ENCODE data around the gene PRIMPOL.

Gene PRIMPOL

DNA sequence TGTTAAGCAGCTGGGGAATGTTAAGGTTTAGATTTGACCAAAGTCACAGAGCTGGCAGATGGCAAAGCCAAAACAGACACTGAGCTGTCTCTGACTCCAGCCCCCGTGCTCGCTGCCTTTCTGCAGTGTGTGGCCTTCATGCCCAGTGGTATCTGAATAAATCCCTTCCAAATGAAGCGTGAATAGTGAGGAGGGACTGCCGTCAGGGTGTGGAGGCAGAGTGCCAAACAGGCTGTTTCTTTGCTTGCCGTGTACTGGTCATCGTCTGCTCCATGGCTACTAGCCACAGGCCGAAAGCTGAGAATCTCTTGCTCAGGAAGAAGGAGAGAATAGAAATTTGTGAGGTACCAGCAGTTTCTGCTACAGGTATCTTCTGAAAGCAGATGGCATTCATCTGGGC lies 19.7 kb downstream of the PRIMPOL start:
- no peak for DNase-seq

DNA sequence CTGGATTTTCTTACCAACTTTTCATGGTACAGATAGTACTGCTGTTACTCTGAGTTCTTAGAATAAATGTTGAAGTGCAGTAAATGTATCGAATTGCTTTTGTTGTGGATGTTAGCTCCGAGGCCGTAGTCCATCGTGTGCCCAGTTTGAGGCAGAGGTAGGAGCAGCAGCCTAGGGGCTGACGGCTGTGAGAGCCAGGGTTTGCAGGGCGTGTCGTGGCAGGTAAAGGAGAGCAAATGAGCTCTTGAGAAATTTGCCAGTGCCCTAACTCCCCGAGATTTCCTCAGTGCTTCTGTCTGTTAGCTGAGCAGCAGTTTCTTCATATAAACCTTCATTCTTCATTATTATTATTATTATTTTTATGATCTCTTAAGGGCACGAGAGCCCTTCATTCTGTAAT lies 21.6 kb downstream of the PRIMPOL start:
- DNase-seq, result no peak

DNA sequence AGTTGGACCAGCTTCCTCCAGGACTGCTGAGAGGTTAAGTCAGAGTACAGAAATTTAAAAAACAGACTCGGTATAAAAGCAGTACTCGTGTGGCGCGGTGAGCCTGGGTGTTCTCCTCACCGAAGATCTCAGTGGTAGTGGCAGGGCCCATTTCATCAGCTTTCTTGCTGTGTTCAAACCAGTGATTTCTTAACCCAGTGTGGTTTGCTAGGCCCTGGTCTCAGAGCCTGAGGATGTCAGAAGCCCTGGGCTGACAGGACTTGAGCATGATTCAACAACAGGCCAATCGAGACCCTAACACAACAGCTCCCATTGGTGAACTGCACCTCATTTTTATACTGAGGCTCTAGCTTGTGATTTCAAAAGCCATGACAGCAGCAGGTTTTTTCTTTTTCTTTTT lies 23.2 kb downstream of the PRIMPOL start:
- DNase-seq, result no peak

DNA sequence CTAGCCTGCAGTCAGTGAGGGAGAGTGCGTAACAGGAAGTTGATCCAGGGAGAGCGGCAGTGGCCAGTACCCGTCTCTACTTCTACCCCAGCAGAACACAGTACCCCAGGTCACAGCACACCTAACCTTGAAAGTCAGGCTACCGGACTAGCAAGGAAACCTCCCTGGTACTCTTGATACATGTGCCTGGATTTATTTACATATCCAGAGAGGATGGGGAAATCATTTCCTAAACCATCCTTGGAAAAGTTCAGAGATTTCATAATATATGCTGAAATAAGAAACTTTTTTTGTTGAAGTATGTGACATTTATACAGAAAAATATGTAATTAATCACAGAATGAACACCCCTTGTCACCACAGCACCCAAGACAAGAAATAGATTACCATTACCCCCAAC lies 24.5 kb downstream of the PRIMPOL start:
- no peak for DNase-seq

DNA sequence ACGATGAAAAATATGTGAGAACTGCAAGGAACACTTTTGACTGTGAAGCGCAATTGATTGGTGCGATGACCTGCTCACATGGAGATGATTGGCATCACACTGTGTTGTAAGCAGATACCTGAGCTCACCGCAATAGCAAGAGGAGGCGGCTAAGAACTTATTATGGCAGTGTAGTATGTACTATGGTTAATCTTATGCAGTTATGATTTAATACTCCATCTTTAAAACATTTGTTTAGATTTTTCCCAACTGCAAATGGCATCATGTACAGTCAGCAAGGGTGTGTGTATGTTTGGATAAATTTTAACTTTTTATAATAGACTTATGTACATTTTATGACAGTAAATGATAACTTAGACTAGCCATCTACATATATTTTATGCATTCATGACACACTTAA lies 25.5 kb downstream of the PRIMPOL start:
- DNase-seq, result no peak

DNA sequence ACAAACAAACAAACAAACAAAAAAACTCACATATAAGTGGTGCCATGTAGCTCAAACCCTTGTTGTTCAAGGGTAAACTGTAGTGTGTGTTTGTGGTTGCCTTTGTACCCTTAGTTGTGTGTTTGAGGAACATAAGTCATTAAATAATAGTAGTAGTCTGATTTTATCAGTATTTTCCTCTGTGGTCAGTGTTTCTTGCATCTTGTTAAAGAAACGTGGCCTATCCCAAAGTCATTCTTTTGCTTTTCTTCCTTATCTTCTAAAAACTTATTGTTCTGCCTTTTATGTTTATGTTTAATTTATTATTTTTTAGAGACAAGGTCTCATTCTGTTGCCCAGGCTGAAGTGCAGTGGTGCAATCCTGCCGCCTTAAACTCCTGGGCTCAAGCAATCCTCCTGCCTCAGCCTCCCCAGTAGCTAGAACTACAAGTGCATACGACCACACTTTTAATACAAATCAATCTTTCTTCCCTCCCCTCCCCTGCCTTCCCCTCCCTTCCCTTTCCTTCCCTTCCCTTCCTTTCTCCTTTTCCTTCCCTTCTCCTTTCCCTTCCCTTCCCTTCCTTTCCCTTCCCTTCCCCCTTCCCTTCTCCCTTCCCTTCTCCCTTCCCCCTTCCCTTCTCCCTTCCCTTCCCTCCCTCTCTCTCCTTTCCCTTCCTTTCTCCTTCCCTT lies 26.4 kb downstream of the PRIMPOL start:
- no peak for DNase-seq

DNA sequence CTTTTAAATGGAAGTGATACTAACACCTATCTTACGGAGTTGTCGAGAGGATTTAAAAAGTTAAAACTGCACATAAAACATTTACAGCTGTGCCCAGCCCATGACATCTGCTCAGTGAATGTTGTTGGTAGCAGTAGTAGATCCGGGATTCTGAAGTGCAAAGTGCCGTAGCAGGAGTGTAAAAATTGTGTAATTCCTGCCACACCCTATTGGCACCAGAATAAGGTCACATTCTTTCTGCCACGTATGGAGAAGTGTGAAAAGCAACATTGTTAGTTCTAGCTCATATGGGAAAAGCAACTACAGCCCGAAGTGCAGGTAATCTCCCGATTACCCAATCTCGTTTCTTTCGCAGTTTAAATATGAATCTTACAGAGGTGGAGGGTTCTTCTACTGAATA lies 31.2 kb downstream of the PRIMPOL start:
- DNase-seq, result no peak

DNA sequence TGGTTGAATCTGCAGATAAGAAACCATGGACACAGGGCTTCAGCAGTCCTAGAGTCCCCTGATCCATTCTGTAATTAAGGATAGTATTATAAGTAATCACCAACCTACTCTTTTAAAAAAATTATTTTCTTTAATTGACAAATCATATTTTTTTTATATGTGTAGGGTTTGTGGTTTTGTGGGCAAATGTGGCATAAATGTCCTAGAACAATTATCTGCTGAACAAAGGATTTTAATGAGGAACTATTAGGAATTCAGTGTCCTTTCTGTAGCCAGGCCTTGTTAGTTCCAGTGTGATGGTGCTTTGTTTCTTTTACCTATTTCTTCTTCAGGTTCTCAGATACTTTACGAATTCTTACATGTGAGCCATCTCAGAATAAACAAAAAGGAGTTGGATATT lies 32.4 kb downstream of the PRIMPOL start:
- DNase-seq, result no peak

DNA sequence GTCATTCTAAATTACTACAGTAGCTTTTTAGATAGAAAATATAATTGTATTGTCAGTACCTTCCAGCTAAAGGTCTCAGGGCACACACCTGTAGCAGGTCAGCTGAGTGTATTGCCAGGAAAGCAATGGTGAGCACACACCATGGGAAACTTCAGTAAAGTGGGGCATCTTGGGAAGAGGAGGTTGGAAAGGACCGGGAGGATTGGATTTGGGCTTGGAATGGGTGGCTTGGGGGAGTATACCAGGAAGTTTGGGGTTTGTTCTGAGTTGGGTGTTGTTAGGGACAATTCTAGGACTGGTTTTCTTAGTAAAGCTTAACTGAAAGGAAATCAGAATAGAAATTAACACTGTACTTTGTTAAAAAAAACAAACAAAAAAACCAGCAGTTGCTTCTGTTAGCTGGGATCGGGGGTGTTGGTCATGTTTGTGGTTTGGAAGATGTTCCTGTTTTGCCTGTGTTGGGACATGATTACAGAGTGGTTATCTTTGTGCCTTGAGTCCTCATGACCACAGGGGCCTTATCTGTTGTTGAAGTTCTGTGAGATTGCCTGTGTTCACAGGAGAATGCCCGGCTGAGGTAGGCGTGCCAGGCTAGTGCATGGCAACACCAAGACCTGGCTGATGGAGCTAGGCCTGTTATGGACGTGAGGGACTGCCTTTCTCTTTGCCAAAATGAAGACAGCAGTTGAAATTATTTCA lies 35.1 kb downstream of the PRIMPOL start:
- DNase-seq, result no peak

DNA sequence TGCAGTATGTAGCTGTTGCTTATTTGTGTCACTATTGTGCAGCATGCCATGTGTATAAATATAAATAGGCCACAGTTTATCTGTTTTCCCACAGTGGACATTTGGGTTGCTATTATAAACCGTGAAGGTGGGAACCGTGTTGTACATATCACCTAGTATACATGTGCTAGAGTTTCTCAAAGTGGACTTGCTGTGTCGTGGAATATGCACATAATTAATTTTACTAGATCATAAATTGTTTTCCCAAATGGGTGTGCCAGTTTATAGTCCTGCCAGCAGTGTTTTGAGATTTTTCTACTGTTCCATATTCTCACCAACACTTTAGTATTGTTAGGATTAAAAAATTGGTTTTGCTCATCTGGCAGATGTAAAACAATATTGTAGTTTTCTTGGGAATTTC lies 38.5 kb downstream of the PRIMPOL start:
- no peak for DNase-seq

DNA sequence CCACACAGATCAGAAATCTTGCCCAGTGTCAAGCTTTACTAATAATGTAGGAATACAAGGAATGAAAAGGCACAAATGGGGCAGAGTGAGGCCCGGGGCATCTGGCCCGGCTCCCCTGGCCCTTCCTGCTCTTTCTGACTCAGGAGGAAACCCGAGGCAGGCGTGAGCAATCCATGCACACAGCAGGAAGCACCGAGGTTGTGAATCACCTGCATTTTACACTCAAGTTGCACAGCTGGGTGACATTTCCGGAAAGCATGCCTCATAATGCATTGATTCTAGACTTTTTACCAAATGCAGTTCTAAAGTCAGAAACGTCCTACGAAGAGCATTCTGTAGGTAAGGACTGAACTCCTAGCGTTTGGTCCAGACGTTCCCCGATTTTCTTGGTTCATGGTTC lies 38.9 kb downstream of the PRIMPOL start:
- DNase-seq, result no peak

DNA sequence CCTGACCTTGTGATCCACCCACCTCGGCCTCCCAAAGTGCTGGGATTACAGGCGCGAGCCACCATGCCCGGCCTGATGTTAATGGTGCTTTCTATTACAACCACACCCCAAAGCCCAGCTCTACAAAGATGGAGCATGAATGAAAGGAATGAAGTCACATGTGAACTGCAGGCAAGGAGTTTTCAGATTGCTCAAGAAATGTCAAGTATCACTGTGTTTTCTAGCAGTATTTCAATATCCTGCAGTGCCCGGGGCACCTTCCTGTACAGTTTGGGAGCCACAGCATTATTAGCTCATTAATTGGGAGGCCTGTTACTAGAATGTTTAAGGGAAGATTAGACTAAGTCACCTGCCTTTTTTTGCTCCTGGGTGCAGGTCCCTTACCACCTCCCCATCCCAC lies 40.1 kb downstream of the PRIMPOL start:
- no peak for DNase-seq

DNA sequence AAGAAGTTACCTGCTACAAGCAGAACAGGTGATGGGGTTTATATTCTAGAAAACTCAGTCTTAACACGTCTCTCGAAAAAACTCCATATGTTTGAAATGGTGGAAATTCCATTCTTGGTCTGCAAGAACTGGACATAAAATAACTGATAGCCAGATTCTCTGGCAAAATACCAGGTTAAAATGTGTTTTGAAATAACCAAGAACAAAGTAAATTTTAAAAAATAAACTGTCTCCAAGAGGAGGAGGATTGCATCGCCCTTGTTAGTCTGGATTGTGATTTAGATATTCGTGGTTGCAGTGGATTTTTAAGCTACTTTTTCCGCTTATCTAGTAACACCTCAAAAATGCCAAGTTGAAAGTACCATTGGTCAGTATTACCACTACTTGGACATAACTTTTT lies 43.5 kb downstream of the PRIMPOL start:
- no peak for DNase-seq

DNA sequence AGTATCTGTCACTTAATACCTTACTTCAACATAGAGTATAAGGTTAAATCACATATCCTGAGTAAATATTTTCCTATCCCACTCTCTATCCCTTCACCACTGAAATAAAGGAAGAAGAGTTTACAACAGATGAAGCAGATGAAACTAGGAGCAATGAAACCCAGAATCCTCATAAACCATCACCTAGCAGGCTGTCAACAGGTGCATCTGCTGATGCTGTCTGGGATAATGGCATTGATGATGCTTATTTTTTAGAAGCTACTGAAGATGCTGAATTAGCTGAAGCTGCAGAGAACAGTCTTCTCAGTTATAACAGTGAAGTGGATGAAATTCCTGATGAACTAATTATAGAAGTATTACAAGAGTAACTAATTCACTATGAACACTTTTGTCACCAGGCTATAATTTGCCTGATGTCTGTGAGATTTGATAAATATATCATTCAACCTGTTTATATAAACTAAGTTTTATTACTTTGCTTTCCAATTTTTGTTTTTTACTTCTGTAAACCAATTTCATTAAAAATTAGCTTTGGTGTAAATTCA lies 44.9 kb downstream of the PRIMPOL start:
- DNase-seq, result no peak

DNA sequence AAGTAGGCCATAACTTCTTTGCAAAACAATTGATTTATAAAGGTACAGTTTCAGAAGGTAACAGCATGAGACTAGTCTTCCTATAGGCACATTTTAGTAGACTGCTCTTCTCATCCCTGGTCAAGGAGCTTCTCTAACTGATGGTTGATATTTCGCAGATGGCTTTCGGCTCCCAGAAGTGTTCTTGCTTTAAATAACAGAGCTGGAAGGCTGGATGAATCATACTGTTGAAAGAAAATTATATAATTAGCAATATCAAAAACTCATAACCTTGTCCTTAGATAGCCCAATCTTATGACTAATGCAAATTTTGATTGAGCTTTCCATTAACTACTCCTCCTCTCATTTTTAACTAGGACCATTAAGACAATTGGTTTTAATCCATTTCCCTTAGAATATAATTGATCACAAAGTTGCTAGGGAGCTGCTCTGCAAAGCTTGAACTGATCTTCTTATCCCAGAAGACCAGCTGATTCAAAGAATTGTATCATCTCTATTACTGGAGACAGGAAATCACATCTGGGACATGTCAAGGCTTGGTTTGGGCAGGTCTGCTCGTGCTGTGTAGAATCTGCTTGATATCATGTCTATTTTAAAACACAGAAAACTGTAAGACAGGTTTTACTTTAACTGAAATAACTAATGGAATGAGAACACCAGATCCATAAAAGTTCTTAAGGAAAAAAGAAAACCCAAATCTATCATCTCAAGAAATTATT lies 45.8 kb downstream of the PRIMPOL start:
- DNase-seq, result no peak

DNA sequence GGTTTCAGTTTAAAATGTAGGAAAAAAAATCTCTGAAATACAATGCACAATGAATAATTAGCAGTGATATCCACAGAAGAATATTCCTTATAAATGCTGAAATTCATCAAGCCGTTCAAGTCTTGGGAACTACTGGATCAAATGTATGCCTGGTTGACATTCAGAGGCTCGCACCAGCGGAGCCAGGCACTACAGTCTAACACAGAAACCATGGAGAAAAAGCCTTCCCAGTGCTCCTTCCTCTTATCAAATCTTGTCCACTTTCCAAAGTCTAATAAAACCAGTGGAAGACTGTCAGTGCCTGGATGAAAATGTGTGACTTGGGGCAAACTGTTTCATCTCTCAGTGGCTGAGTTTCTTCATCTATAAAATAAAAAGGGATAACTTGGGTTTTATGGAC lies 48.4 kb downstream of the PRIMPOL start:
- DNase-seq, result no peak

DNA sequence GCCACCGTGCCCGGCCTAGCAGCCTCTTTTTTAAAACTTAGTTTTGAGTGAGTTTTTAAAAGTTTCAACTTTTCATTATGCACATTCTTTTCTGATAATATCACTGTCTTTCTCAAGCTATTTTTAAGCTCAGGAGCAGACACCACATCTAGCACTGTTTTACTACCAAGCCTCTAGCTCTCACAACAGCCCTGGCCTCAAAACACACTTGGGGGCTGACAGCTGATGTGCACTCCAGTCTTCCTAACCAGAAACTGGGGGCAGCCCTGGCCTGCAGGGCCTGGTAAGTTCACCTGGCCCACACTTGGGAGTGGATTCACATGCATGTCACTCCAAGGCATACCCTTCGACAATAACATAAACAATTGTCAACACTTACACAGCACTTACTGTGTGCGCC lies 50.4 kb downstream of the PRIMPOL start:
- DNase-seq, result no peak

DNA sequence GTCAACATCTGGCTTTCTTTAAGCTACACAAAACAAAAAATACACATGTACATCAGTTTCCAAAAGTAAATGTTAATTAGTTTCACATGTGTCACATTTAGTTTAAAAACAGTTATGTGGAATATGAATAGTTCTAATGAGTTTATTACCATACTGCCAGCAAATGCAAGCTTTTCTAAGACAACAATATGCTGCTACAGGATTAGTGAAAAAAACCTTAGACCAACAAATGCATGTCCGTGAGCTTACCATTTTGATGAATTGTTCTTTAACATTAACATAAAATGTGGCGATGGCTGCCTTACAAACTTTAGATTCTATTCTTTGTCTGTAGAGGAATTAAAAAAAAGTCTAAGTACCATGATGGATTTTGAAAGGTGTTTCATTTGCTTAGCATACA lies 52.6 kb downstream of the PRIMPOL start:
- DNase-seq, result no peak

DNA sequence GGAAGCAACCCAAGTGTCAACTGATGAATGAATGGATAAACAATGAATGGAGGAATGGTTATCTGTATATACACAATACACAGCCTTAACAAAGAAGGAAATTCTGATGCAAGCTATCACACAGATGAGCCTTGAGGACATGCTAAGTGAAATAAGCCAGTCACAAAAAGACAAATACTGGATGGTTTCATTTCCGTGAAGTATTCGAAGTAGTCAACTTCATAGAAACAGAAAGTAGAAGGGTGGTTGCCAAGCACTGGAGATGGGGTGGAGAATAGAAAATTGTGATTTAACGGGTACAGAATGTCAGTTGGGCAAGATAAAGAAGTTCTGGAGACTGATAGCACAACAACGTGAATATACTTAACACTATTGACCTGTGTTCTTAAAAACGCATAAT lies 56.2 kb downstream of the PRIMPOL start:
- no peak for DNase-seq

DNA sequence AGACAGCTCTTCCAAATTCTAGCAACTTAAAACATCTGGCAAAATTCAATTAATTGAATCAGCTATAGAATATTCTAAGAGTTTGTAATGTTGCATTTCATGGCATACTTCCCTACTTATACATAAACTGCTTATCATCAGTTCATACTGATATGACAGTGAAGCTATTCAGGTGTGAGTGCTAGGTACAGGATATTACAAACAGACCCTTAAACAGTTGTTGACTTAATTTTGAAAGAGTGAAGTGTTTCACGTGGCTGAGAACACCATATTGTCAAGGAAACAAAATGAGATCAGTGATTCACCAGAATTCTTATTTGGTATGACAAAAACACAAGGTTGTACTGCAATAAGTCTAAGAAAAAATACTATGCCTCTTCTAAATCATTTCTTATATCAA lies 56.9 kb downstream of the PRIMPOL start:
- DNase-seq, result no peak

DNA sequence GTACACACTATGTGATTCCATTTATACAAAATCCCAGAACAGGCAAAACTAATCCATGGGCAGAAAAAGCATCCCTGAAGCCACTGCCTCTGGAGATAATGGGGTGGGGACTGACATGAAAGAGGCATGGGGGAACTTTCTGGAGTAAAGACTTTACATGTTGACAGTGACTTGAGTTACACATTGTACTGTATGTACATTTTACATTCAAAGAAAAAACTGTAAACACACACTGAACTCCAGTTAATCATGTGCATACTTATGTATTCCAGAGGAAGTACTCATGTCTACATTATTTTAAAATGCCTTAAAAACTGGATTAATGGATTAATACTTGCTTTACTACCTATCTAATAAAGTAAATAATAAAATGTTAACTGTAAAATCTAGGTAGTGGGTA lies 62.8 kb downstream of the PRIMPOL start:
- DNase-seq, result no peak

DNA sequence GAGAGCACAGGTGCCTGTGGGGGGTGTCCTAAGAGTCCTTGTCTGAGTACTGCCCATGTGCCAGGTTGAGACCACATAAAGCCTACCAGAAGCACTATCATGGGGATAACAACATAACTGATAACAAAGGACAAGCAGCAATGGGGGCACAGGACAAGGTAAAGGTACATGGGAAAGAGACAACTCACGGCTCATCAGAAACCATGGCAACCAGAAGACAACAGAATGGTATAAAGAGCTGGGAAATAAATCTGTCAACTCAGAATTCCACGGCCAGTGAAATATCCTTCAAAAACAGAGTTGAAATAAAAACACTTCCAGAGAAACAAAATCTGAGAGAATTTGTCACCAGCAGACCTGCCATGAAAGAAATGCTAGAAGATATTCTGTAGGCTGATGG lies 64.3 kb downstream of the PRIMPOL start:
- DNase-seq, result no peak

DNA sequence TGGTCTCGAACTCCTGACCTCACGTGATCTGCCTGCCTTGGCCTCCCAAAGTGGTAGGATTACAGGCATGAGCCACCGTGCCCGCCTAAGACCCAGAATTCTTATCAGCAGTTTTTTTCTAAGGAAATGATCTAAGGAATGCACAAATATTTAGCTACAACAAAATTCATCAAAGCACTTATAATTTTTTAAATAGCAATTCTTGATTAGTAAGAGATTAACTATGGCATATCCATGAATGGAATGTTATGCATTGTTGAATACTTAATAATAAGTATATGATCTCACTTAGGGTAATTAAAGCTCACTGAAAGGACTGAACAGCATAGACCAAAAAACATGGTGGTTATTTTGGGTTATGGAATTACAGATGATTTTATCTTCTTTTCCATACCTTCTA lies 66.0 kb downstream of the PRIMPOL start:
- DNase-seq, result no peak

DNA sequence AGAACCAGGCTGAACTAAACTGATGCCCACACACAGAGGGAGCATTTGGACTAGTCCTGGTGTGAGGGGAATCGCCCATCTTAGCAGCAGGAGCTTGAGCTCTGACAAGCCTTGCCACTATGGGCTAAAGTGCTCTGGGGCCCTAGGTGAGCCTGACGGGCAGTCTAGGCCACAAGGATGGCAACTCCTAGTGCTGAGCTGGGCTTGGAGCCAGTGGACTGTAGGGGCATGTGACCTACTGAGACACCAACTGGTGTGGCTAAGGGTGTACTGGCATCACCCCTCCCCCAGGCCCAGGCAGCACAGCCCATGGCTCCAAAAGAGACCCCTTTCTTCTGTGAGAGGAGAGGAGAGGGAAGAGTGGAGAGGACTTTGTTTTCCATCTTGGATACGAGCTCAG lies 69.9 kb downstream of the PRIMPOL start:
- no peak for DNase-seq

Measured in activated CD8-positive, alpha-beta memory T cell treated with anti-CD3 and anti-CD28 coated beads, Interleukin-2, amount 50 U/mL, for 4 hours (primary cell).